Fibroblast of the aortic adventitia (primary cell): ENCODE results near the gene GARIN5A. TPM values are rescaled to one million over a fixed set of nuclear protein-coding genes. Genes with fewer than 3 reads are reported as not detected.

Experiments
- DNase-seq: peaks from one replicate; pipeline ENCODE4 v3.0.0-alpha.2; 2010; ENCODE audit warnings: low read depth
- H3K4me3 ChIP-seq: 2 replicates; pipeline ENCODE4 v1.5.1; 2011; ENCODE audit warnings: low read depth, mild to moderate bottlenecking, control low read depth, low read length, moderate library complexity
- CTCF ChIP-seq: IDR thresholded peaks from 2 replicates; pipeline ENCODE4 v1.5.1; 2011; ENCODE audit warnings: mild to moderate bottlenecking, low read length, control low read depth, inconsistent platforms; ENCODE audit not compliant: insufficient read depth
- total RNA-seq: library from RNA; depleted of rRNA; stranded (reverse); fragments of >200 nt; gene quantifications from 2 replicates; pipeline ENCODE4 v1.2.3, GENCODE V29; 2012; ENCODE audit warnings: low replicate concordance

The GARIN5A gene
- total RNA-seq, 1 donor, result not detected

GRCh38 chr19:50464348-50464747 is 12.3 kb downstream of the GARIN5A start:
- DNase-seq, result no peak
- no peak for TF ChIP-seq CTCF
- no peak overlapping the region for H3K4me3 ChIP-seq

GRCh38 chr19:50462970-50463369 is 13.7 kb downstream of the GARIN5A start:
- TF ChIP-seq CTCF, result no peak
- DNase-seq, result no peak
- H3K4me3 ChIP-seq, result no peak overlapping the region

- peak; percentile 94 for TF ChIP-seq CTCF
- H3K4me3 ChIP-seq, result no peak overlapping the region
- peak; percentile 70 for DNase-seq
These were observed 15.4 kb downstream of the GARIN5A start for GRCh38 chr19:50461066-50461875.

- TF ChIP-seq CTCF, result no peak
- no peak overlapping the region for H3K4me3 ChIP-seq
- DNase-seq, result peak; percentile 43
These were observed 16.4 kb downstream of the GARIN5A start for GRCh38 chr19:50460161-50460765.

- H3K4me3 ChIP-seq, result no peak overlapping the region
- DNase-seq, result no peak
- no peak for TF ChIP-seq CTCF
These were observed 17.0 kb downstream of the GARIN5A start for GRCh38 chr19:50459638-50460037.

GRCh38 chr19:50459067-50459456 is 17.6 kb downstream of the GARIN5A start:
- H3K4me3 ChIP-seq, result no peak overlapping the region
- no peak for DNase-seq
- no peak for TF ChIP-seq CTCF
